GM03348 (cell line): ENCODE results near the gene CFL1.
A peak's percentile ranks its signal among the peaks of the same experiment; 100 is the strongest.
"Not testable (repeated sequence)": the region's sequence is repeated elsewhere in the genome, so short reads cannot be mapped to it uniquely, and the experiment has no call there.

ENCODE experiments used
- DNase-seq: peaks from one replicate; pipeline ENCODE4 v3.0.0; 2012; ENCODE audit warnings: low spot score

The CFL1 gene

GRCh38 chr11:65832231-65832630 is 25.7 kb downstream of the CFL1 start:
- not testable (repeated sequence) for DNase-seq

GRCh38 chr11:65829459-65829858 is 28.5 kb downstream of the CFL1 start:
- no peak for DNase-seq

- no peak for DNase-seq
Measured at GRCh38 chr11:65826984-65827735, 30.8 kb downstream of the CFL1 start.

- no peak for DNase-seq
Measured at GRCh38 chr11:65822776-65823528, 35.0 kb downstream of the CFL1 start.

GRCh38 chr11:65821107-65821506 is 36.9 kb downstream of the CFL1 start:
- DNase-seq = no peak

- DNase-seq = peak; percentile 98
Measured at GRCh38 chr11:65817835-65818680, 39.9 kb downstream of the CFL1 start.

GRCh38 chr11:65817312-65817834 is 40.6 kb downstream of the CFL1 start:
- peak; percentile 25 for DNase-seq

GRCh38 chr11:65816696-65817095 is 41.3 kb downstream of the CFL1 start:
- DNase-seq = no peak

- no peak for DNase-seq
Measured at GRCh38 chr11:65814986-65815565, 42.9 kb downstream of the CFL1 start.

GRCh38 chr11:65814131-65814985 is 43.6 kb downstream of the CFL1 start:
- no peak for DNase-seq

- DNase-seq = no peak
Measured at GRCh38 chr11:65811764-65812475, 46.1 kb downstream of the CFL1 start.

GRCh38 chr11:65810046-65810868 is 47.7 kb downstream of the CFL1 start:
- DNase-seq = no peak

GRCh38 chr11:65809496-65809895 is 48.5 kb downstream of the CFL1 start:
- DNase-seq = no peak

- no peak for DNase-seq
Measured at GRCh38 chr11:65808744-65809341, 49.1 kb downstream of the CFL1 start.

- no peak for DNase-seq
Measured at GRCh38 chr11:65806979-65807378, 51.0 kb downstream of the CFL1 start.
